Heart left ventricle (tissue), 13 donors: ENCODE data around the gene E4F1.

Experiments
- POLR2A ChIP-seq, 2 donors: fragments of 450-650 bp; IDR thresholded peaks; one replicate each; pipeline ENCODE4 v1.6.1; 2017; ENCODE audit warnings: antibody characterized with exemption in 2 of 2, mild to moderate bottlenecking in 2 of 2, moderate library complexity in 2 of 2
- TF ChIP-seq, protein P1 (sequence below), 12 donors: fragments of 200-600 bp; sonication (generic) in 4 of 12; IDR thresholded peaks; one replicate each; pipeline versions ENCODE4 v1.5.0 to v1.8.0; 2018 to 2022; ENCODE audit warnings: antibody characterized with exemption in 12 of 12, mild to moderate bottlenecking in 5 of 12
- donor health status: ischemic (EF 13 %, LVEDD 7.1; RV severe dilation, severe dysfunction).
- donor health status: DM: no; HTN: yes; CAD: no.
- donor health status: DM: no; HTN: no; CAD: no.
- donor health status: ischemic (EF 25% LVEDD 6.9; RV normal size, moderate dysfunction).
- donor health status: ischemic (EF 25% LVEDD 5.7; RV mildly dilated, moderate dysfunction).
- donor health status: ischemic (EF 35%, LVEDD 5.7; RV mildly dilated, moderate dysfunction).
- donor health status: nonischemic (EF 11% LVEDD 7.7; RV severe dilation, severe dysfunction).
- donor health status: DM: yes; HTN: yes; CAD: no.
- donor health status: PGD.
- donor health status: ischemic (EF 29% LVEDD 5.4; RV normal size, mild dysfunction).
- donor health status: nonischemic (EF 23%, LVEDD 6.1; RV moderate dilation, normal function).

DNA sequence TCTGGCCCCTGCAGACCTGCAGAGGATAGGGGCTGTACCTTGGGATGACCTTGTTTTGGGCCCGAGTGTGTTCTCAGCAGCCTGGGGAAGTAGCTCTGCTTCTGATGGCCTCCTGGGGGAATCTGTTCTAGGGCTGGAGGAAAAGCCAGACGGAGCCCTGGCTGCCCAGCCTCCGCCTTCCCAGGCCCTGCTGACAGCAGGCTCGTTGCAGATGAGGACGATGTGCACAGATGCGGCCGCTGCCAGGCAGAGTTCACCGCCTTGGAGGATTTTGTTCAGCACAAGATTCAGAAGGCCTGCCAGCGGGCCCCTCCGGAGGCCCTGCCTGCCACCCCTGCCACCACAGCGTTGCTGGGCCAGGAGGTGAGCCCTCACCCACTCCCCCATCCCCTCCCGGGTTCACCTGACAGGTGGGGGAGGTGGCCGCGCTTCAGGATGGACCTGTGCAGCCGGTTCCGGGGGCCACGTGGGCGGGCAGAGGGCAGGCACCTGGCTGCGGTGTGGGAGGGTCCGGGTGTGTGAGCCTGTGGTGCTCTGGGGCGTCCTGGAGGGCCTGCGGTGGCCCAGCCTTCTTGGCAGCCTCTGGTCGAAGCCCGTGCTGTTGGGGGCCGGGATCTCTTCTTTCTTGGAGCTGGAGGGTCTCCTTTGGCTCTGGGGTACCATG is 4.9 kb downstream of the E4F1 start:
- no peak for TF ChIP-seq POLR2A (IDR thresholded peaks at IDR 0.05)
- TF ChIP-seq, protein P1, sequence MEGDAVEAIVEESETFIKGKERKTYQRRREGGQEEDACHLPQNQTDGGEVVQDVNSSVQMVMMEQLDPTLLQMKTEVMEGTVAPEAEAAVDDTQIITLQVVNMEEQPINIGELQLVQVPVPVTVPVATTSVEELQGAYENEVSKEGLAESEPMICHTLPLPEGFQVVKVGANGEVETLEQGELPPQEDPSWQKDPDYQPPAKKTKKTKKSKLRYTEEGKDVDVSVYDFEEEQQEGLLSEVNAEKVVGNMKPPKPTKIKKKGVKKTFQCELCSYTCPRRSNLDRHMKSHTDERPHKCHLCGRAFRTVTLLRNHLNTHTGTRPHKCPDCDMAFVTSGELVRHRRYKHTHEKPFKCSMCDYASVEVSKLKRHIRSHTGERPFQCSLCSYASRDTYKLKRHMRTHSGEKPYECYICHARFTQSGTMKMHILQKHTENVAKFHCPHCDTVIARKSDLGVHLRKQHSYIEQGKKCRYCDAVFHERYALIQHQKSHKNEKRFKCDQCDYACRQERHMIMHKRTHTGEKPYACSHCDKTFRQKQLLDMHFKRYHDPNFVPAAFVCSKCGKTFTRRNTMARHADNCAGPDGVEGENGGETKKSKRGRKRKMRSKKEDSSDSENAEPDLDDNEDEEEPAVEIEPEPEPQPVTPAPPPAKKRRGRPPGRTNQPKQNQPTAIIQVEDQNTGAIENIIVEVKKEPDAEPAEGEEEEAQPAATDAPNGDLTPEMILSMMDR (IDR thresholded peaks at IDR 0.05), result no peak
